Activated T-helper 2 cell treated with anti-CD3 and anti-CD28 coated beads, Interferon-gamma antibody, Interleukin-2, Interleukin-4, amounts not matched to agents 10 μg/mL and 5 μg/mL and 100 μg/mL, durations not matched to agents 14 hours and 24 hours and 36 hours (primary cell): Measurements from ENCODE around the gene MARCKS. TPM values are rescaled to one million over a fixed set of nuclear protein-coding genes. Genes with fewer than 3 reads are reported as not detected.

Experiments used
- DNase-seq: peaks from one replicate; pipeline ENCODE4 v3.0.0; 2021; ENCODE audit warnings: low spot score
- H3K27ac Mint-ChIP-seq: one replicate; pipeline ENCODE4 v1.8.0; 2021; ENCODE audit warnings: mixed read lengths
- H3K27me3 Mint-ChIP-seq: one replicate; pipeline ENCODE4 v1.8.0; 2021; ENCODE audit warnings: low read depth, mixed read lengths
- H3K36me3 Mint-ChIP-seq: one replicate; pipeline ENCODE4 v1.8.0; 2021; ENCODE audit warnings: low read depth, mixed read lengths
- H3K4me1 Mint-ChIP-seq: one replicate; pipeline ENCODE4 v1.8.0; 2021; ENCODE audit warnings: low read depth, mixed read lengths
- H3K4me3 Mint-ChIP-seq: one replicate; pipeline ENCODE4 v1.8.0; 2021; ENCODE audit warnings: low read depth, mild to moderate bottlenecking, moderate library complexity, mixed read lengths
- H3K9me3 Mint-ChIP-seq: one replicate; pipeline ENCODE4 v1.8.0; 2021; ENCODE audit warnings: mixed read lengths
- intact Hi-C: fragments of 100-400 bp; cut with micrococcal nuclease; formaldehyde crosslinking; loops from one replicate; pipeline ENCODE4 v1.15.1; 2023
- total RNA-seq: library from RNA; stranded (reverse); gene quantifications from 2 replicates; pipeline ENCODE4 v1.2.3, GENCODE V29; 2022

The MARCKS gene
- total RNA-seq, 1 donor from 2014 or later: 0.34 TPM

- H3K27ac Mint-ChIP-seq: no peak overlapping the region
- DNase-seq: no peak
- H3K4me1 Mint-ChIP-seq: no peaks in the 10 kb centered on the region
- intact Hi-C loops: no loop called here
- peaks cover 24% of the 10 kb centered on the region for H3K27me3 Mint-ChIP-seq
- H3K36me3 Mint-ChIP-seq: no peaks in the 10 kb centered on the region
- no peak overlapping the region for H3K4me3 Mint-ChIP-seq
- H3K9me3 Mint-ChIP-seq: no peaks in the 10 kb centered on the region
Measured at GRCh38 chr6:113879186-113880096, 22.3 kb downstream of the MARCKS start.

DNA sequence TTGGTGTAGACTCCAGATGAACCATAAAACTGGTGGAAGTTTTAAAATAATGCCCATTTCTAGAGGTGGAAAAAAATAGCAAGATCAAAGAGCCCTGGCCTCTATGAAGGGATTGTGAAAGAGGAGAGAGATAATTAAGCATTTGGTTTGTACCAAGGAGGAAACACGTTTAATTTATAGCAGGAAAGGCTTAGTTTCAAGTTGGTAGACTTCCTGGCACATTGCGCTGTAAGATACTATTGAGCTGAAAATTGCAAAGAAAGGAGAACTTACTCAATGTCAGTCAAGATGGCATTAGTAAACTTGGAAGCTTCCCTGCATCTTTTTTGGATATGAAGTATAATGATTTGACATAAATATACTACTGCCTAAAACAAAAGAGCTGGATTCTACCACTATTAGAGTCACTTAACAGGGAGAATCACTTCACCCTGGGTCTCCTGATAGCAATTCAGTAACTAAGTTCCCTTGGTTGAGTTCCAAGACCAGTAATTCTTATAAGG is 24.4 kb downstream of the MARCKS start:
- Mint-ChIP-seq H3K4me1 (no peaks in the 10 kb centered on the region), H3K27ac (no peak overlapping the region), H3K9me3 (no peaks in the 10 kb centered on the region), H3K36me3 (no peaks in the 10 kb centered on the region), H3K27me3 (peaks cover 22% of the 10 kb centered on the region), H3K4me3 (no peak overlapping the region)
- DNase-seq: no peak
- intact Hi-C loops: no loop called here

GRCh38 chr6:113882336-113883022 is 25.3 kb downstream of the MARCKS start:
- Mint-ChIP-seq H3K4me1 (no peaks in the 10 kb centered on the region), H3K27ac (no peak overlapping the region), H3K27me3 (peaks cover 22% of the 10 kb centered on the region), H3K36me3 (no peaks in the 10 kb centered on the region), H3K4me3 (no peak overlapping the region), H3K9me3 (no peaks in the 10 kb centered on the region)
- intact Hi-C loops: no loop called here
- DNase-seq: no peak

DNA sequence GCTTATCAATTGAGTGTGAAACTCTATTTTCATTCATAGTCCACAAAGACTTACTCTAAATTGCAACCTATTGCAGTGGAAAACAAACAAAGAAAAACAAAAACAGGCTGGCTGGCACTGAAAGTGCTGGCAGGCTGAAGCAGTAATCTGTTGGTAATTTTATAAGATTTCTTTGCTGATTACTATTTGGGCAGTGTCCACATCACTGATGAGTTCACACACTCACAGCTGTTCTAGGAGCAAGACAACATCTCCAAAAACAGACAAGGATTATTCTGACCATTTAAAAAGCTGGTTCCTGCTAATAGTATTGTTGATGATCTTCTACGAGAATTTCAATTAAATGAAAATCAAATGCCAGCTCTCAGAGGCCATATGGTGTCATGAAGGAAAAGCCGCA is 26.9 kb downstream of the MARCKS start:
- Mint-ChIP-seq H3K9me3 (no peaks in the 10 kb centered on the region), H3K4me1 (no peaks in the 10 kb centered on the region), H3K36me3 (no peaks in the 10 kb centered on the region), H3K4me3 (no peak overlapping the region), H3K27me3 (peaks cover 15% of the 10 kb centered on the region), H3K27ac (no peak overlapping the region)
- intact Hi-C loops: no loop called here
- no peak for DNase-seq

GRCh38 chr6:113886512-113886911 is 29.4 kb downstream of the MARCKS start:
- DNase-seq: no peak
- Mint-ChIP-seq H3K27ac (no peak overlapping the region), H3K4me3 (no peak overlapping the region), H3K27me3 (peaks cover 6% of the 10 kb centered on the region), H3K36me3 (no peaks in the 10 kb centered on the region), H3K9me3 (no peaks in the 10 kb centered on the region), H3K4me1 (no peaks in the 10 kb centered on the region)
- intact Hi-C loops: no loop called here

DNA sequence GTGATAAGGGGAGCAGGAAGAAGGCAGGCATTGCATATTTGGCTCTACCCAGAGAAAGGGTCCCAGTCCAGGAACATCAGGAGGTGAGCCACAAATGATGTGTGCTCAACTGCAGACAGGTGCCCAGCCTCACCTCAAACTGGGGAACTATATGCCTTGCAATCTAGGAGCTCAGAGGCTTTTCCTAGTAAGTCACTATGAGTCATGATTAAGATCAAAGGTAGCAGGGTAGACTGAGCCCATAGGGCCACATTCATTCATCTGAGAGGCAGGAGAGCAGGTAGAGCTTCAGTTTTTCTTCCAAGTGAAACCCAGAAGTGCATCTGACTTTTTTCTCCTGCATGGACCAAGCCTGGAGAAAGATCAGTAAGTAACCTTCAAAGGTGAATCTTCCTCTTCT is 31.3 kb downstream of the MARCKS start:
- no peak for DNase-seq
- H3K4me3 Mint-ChIP-seq: no peak overlapping the region
- H3K27ac Mint-ChIP-seq: no peak overlapping the region
- H3K9me3 Mint-ChIP-seq: no peaks in the 10 kb centered on the region
- no peaks in the 10 kb centered on the region for H3K4me1 Mint-ChIP-seq
- intact Hi-C loops: no loop called here
- no peaks in the 10 kb centered on the region for H3K36me3 Mint-ChIP-seq
- H3K27me3 Mint-ChIP-seq: peaks cover 8% of the 10 kb centered on the region

DNA sequence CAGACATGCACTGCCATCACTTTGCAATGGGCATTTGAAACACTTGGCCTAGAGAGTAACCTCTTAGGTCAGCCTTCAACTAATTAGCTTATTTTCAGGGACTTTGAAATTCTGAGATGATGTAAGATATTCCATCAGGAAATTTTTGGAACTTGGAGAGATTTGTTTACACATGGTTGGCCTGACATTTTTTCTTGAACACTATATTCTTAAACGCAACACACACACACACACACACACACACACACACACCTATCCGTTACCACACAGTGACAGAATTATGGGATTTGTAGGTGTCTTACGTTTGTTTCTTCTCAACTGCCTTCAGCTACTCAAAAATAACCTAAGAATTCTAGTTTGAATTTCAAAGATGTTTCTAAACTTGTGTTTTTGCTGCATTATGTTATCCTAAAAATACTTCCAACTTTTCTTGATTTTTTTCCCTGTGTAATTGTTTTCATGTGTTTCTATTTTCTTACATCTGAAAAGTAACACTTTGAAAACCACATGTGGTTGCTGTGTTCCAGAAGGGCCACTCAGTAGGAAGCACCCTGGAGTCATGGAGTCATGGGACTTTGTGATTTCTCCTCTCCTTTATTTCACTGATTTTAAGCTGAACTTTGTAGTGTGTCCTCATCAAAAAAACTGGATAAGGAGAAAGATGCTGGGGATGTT is 31.9 kb downstream of the MARCKS start:
- intact Hi-C loops: no loop called here
- no peaks in the 10 kb centered on the region for H3K9me3 Mint-ChIP-seq
- no peaks in the 10 kb centered on the region for H3K36me3 Mint-ChIP-seq
- no peak overlapping the region for H3K27ac Mint-ChIP-seq
- H3K4me1 Mint-ChIP-seq: no peaks in the 10 kb centered on the region
- H3K4me3 Mint-ChIP-seq: no peak overlapping the region
- DNase-seq: no peak
- H3K27me3 Mint-ChIP-seq: peaks cover 6% of the 10 kb centered on the region

GRCh38 chr6:113893451-113893850 is 36.3 kb downstream of the MARCKS start:
- Mint-ChIP-seq H3K27me3 (peaks cover 4% of the 10 kb centered on the region), H3K9me3 (no peaks in the 10 kb centered on the region), H3K4me1 (no peaks in the 10 kb centered on the region), H3K4me3 (no peak overlapping the region), H3K27ac (no peak overlapping the region), H3K36me3 (no peaks in the 10 kb centered on the region)
- intact Hi-C loops: no loop called here
- DNase-seq: no peak

DNA sequence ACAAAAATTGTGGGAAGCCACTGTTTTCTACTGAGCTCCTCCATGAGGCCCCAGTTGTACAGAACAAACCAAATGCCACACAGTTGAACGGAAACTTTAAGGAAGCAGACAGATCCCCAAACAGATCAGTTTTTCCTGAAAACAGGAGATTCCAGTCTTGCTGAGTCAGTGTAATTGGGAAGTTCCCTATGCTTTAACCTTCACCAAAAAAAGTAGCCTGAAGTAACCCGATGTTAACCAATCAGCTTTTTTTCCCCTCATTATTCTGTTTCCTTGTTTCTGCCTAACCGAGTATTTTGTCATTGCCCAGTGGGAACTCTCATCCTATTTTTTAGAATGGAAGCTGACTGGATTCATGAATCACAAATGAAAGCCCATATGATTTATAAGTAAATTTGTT is 36.7 kb downstream of the MARCKS start:
- DNase-seq: no peak
- Mint-ChIP-seq H3K4me1 (no peaks in the 10 kb centered on the region), H3K36me3 (no peaks in the 10 kb centered on the region), H3K4me3 (no peak overlapping the region), H3K9me3 (no peaks in the 10 kb centered on the region), H3K27me3 (peaks cover 4% of the 10 kb centered on the region), H3K27ac (no peak overlapping the region)
- intact Hi-C loops: no loop called here

DNA sequence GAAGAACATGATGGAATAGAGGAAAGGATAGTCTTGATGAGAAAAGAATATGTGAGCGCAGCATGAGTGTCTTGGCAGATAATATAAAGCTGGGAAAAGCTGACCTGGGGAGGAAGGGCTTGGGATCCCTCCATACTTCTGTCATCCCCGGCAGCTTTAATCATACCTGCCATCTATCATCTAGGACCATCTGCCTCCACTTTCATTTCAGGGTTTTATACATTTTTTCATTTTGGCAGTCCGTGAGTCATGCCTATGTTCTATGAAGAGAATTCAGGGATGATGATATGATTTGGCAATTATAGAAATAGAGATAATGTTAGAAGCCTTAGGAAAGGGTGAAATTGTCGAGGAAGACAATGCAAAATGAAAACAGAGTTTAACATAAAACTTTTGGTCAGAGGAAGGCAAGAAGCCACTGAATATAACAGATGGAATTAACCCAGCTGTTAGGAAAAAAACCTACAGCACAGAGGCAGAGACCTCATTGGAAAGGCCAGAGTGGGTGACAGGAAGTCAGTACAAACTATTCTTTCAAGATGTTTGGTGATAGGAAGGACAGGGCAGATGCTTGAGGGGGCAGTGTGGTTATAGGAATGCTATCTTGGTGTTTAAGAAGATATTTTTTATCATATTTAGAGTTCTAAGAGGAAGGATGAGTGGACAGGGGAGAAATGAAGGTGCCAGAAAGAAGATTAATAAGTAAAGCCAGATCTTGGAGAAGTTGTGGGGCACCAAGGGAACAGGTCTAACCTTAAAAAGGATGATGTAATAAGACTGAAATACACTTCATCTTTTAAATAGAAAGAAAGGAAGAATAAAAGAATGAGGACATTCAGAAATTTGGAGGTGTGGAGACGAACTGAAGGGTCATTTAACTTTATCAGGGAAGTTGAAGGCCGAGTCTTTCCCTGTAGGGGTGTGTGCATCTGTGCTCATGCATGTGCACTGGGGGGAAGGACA is 37.8 kb downstream of the MARCKS start:
- DNase-seq: no peak
- Mint-ChIP-seq H3K4me1 (no peaks in the 10 kb centered on the region), H3K27me3 (peaks cover 8% of the 10 kb centered on the region), H3K27ac (no peak overlapping the region), H3K9me3 (no peaks in the 10 kb centered on the region), H3K4me3 (no peak overlapping the region), H3K36me3 (no peaks in the 10 kb centered on the region)
- intact Hi-C loops: no loop called here

DNA sequence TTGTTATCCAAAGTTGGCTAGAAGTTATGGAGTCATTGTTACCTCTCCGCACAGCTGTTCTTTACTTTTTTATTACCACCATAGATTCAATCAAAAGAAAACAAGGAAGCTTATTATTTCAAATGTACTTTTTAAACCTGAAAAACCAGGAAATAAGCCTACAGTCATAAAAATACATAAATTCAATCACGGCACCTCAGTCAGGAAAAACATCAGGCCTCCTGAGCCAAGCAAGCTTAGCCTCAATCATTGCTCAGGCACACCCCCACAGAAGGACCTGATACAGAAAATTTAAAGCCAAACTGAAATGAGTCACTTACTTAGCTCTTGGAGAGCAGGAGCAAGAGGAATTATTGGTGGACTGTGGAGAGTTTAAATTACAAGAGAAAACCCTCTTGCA is 44.3 kb downstream of the MARCKS start:
- Mint-ChIP-seq H3K9me3 (no peaks in the 10 kb centered on the region), H3K4me3 (no peak overlapping the region), H3K36me3 (no peaks in the 10 kb centered on the region), H3K4me1 (no peaks in the 10 kb centered on the region), H3K27me3 (peaks cover 4% of the 10 kb centered on the region), H3K27ac (no peak overlapping the region)
- no peak for DNase-seq
- intact Hi-C loops: no loop called here

- no peaks in the 10 kb centered on the region for H3K9me3 Mint-ChIP-seq
- no peak overlapping the region for H3K27ac Mint-ChIP-seq
- no peak for DNase-seq
- no peak overlapping the region for H3K4me3 Mint-ChIP-seq
- H3K27me3 Mint-ChIP-seq: peaks cover 5% of the 10 kb centered on the region
- no peaks in the 10 kb centered on the region for H3K36me3 Mint-ChIP-seq
- intact Hi-C loops: no loop called here
- H3K4me1 Mint-ChIP-seq: no peaks in the 10 kb centered on the region
Measured at GRCh38 chr6:113903666-113904330, 46.7 kb downstream of the MARCKS start.
